MM.1S (cell line): ENCODE measurements around the gene TLX3.

ENCODE experiments used
- EZH2 ChIP-seq: fragments of 300-600 bp; sonication (generic); optimal IDR thresholded peaks from 2 replicates; pipeline ENCODE3; 2017; ENCODE audit warnings: low read depth, mild to moderate bottlenecking, antibody characterized with exemption, low read length, mixed read lengths
- EZH2phosphoT487 ChIP-seq: fragments of 300-600 bp; sonication (generic); IDR thresholded peaks from 2 replicates; pipeline ENCODE4 v1.6.1; 2018; ENCODE audit warnings: antibody characterized with exemption, low read length
- TF ChIP-seq, protein P1 (sequence below): fragments of 300-600 bp; sonication (generic); IDR thresholded peaks from 2 replicates; pipeline ENCODE4 v1.5.1; 2016; ENCODE audit warnings: antibody characterized with exemption, low read length, mixed read lengths

DNA sequence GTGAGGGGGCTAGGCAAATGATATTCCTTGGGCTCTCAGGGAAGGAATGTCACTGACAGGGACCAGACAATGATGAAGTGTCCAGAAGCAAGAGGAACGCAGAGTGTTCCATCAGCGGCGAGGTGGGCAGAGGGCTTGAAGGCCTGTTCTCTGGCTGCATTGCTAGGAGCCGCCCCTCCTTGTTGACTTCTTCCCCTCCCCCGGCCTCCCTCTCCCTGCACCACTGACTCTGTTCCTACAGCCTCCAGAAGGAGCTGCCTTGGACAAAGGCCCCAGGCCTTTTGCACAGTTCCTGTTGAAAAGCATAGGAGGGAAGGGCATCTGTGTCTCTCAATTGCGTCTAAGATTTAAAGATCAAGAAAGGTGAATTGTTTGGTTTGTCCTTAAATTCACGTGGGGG lies 12.4 kb downstream of the TLX3 start:
- TF ChIP-seq EZH2 (no peak), EZH2phosphoT487 (no peak)
- TF ChIP-seq, protein P1, sequence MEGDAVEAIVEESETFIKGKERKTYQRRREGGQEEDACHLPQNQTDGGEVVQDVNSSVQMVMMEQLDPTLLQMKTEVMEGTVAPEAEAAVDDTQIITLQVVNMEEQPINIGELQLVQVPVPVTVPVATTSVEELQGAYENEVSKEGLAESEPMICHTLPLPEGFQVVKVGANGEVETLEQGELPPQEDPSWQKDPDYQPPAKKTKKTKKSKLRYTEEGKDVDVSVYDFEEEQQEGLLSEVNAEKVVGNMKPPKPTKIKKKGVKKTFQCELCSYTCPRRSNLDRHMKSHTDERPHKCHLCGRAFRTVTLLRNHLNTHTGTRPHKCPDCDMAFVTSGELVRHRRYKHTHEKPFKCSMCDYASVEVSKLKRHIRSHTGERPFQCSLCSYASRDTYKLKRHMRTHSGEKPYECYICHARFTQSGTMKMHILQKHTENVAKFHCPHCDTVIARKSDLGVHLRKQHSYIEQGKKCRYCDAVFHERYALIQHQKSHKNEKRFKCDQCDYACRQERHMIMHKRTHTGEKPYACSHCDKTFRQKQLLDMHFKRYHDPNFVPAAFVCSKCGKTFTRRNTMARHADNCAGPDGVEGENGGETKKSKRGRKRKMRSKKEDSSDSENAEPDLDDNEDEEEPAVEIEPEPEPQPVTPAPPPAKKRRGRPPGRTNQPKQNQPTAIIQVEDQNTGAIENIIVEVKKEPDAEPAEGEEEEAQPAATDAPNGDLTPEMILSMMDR = no peak
